Tibial artery (tissue), 4 donors: ENCODE results near the gene SLC24A3.

ENCODE experiments used
- DNase-seq, 2 donors: peaks; one replicate each; pipeline ENCODE4 v3.0.0-alpha.2; 2019
- H3K27ac ChIP-seq, 2 donors: fragments of 200-600 bp; sonication (generic) in 1 of 2; 1 replicate in 1 of 2; 2 replicates in 1 of 2; pipeline ENCODE4 v1.5.1; 2018 to 2019; ENCODE audit warnings: mild to moderate bottlenecking in 1 of 2
- H3K27me3 ChIP-seq, 2 donors: fragments of 200-600 bp; sonication (generic) in 1 of 2; one replicate each; pipeline versions ENCODE4 v1.5.1 to v1.6.0; 2016 to 2019
- H3K36me3 ChIP-seq, 3 donors: fragments of 200-600 bp; sonication (generic) in 2 of 3; one replicate each; pipeline ENCODE4 v1.5.1; 2016 to 2019; ENCODE audit warnings: mild to moderate bottlenecking in 2 of 3
- H3K4me1 ChIP-seq, 4 donors: fragments of 200-600 bp; sonication (generic) in 2 of 4; 1 replicate in 3 of 4; 2 replicates in 1 of 4; pipeline ENCODE4 v1.5.1; 2016 to 2019
- H3K4me3 ChIP-seq, 2 donors: fragments of 200-600 bp; sonication (generic) in 1 of 2; 1 replicate in 1 of 2; 2 replicates in 1 of 2; pipeline ENCODE4 v1.5.1; 2018 to 2019; ENCODE audit warnings: mild to moderate bottlenecking in 2 of 2
- H3K9me3 ChIP-seq, 3 donors: fragments of 200-600 bp; sonication (generic) in 1 of 3; one replicate each; pipeline ENCODE4 v1.5.1; 2016 to 2019
- CTCF ChIP-seq, 2 experiments: fragments of 200-600 bp in 1 of 2; fragments of 450-650 bp in 1 of 2; IDR thresholded peaks; one replicate each; pipeline ENCODE4 v1.5.1; 2017 to 2019; ENCODE audit warnings: antibody characterized with exemption in 2 of 2, mild to moderate bottlenecking in 1 of 2, moderate library complexity in 1 of 2
- intact Hi-C: fragments of 100-400 bp; cut with DNase I; formaldehyde crosslinking; loops from one replicate; pipeline ENCODE4 v1.15.0; 2023; ENCODE audit warnings: low total_unique reads

The SLC24A3 gene

GRCh38 chr20:19321176-19321575 lies 108.7 kb downstream of the SLC24A3 start:
- Histone ChIP-seq H3K27me3 (no peaks in the 10 kb centered on the region), H3K9me3 (no peaks in the 10 kb centered on the region), H3K4me3 (no peak overlapping the region), H3K27ac (no peak overlapping the region), H3K4me1 (peaks cover 0 to 6% (median 0%) of the 10 kb centered on the region in 4 donors), H3K36me3 (no peaks in the 10 kb centered on the region)
- DNase-seq: no peak
- no peak for TF ChIP-seq CTCF (IDR thresholded peaks at IDR 0.05)
- intact Hi-C loops: no loop called here

- TF ChIP-seq CTCF (IDR thresholded peaks at IDR 0.05): no peak
- peaks cover 0 to 2% (median 0%) of the 10 kb centered on the region in 4 donors for H3K4me1 ChIP-seq
- DNase-seq: no peak
These were observed 109.9 kb downstream of the SLC24A3 start for GRCh38 chr20:19322061-19322985.

GRCh38 chr20:19327401-19327800 lies 115.0 kb downstream of the SLC24A3 start:
- Histone ChIP-seq H3K4me3 (no peak overlapping the region), H3K27ac (no peak overlapping the region), H3K36me3 (no peaks in the 10 kb centered on the region), H3K27me3 (no peaks in the 10 kb centered on the region), H3K4me1 (peaks cover 0 to 10% (median 3%) of the 10 kb centered on the region in 4 donors), H3K9me3 (no peaks in the 10 kb centered on the region)
- intact Hi-C loops: no loop called here
- DNase-seq: no peak
- TF ChIP-seq CTCF (IDR thresholded peaks at IDR 0.05): no peak

More at GRCh38 chr20:19322061-19322985, 109.9 kb downstream of the SLC24A3 start:
- intact Hi-C loops: no loop called here
- no peak overlapping the region for H3K4me3 ChIP-seq
- no peaks in the 10 kb centered on the region for H3K27me3 ChIP-seq
- H3K9me3 ChIP-seq: no peaks in the 10 kb centered on the region
- no peaks in the 10 kb centered on the region for H3K36me3 ChIP-seq
- no peak overlapping the region for H3K27ac ChIP-seq

- H3K9me3 ChIP-seq: no peaks in the 10 kb centered on the region
- no peak overlapping the region for H3K4me3 ChIP-seq
- peaks cover 0 to 23% (median 8%) of the 10 kb centered on the region in 4 donors for H3K4me1 ChIP-seq
- H3K27ac ChIP-seq: no peak overlapping the region
- no peak for DNase-seq
- no peaks in the 10 kb centered on the region for H3K27me3 ChIP-seq
- no peak for TF ChIP-seq CTCF (IDR thresholded peaks at IDR 0.05)
- intact Hi-C loops: no loop called here
- no peaks in the 10 kb centered on the region for H3K36me3 ChIP-seq
These were observed 116.2 kb downstream of the SLC24A3 start for GRCh38 chr20:19328676-19329075.

GRCh38 chr20:19330038-19330437 lies 117.6 kb downstream of the SLC24A3 start:
- Histone ChIP-seq H3K36me3 (no peaks in the 10 kb centered on the region), H3K9me3 (no peaks in the 10 kb centered on the region), H3K27ac (no peak overlapping the region), H3K4me1 (peaks cover 0 to 29% (median 8%) of the 10 kb centered on the region in 4 donors), H3K27me3 (no peaks in the 10 kb centered on the region), H3K4me3 (no peak overlapping the region)
- no peak for TF ChIP-seq CTCF (IDR thresholded peaks at IDR 0.05)
- DNase-seq: no peak
- intact Hi-C loops: no loop called here
